ENCODE data around the gene CASP10.

The CASP10 gene

DNA sequence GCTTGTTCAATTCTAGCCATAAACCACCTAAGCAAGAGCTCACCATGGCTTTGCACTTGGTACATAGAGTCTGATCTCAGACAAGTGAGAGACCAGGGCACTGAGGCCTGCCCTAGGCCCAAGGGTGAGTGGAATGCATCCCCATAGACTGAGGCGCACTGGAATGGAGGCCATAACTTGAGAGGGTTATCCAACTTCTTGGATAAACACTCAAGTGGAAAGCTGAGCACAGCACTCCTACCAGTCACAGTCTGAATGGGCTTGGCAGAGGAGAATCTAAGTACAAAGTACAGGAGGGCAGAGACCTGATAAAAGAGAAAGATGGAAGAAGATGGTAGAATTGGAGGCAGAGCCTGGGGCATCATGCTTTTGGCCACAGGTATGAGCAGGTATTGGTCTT is 30.4 kb upstream of the CASP10 start:
- Histone ChIP-seq H3K9ac (ENCODE audit: low read depth, low read length) (no peak overlapping the region), H3K4me2 (ENCODE audit: insufficient read depth, low read length) (no peak overlapping the region), H3K4me1 (ENCODE audit: insufficient read depth, low read length) (peaks cover 3% of the 10 kb centered on the region)

DNA sequence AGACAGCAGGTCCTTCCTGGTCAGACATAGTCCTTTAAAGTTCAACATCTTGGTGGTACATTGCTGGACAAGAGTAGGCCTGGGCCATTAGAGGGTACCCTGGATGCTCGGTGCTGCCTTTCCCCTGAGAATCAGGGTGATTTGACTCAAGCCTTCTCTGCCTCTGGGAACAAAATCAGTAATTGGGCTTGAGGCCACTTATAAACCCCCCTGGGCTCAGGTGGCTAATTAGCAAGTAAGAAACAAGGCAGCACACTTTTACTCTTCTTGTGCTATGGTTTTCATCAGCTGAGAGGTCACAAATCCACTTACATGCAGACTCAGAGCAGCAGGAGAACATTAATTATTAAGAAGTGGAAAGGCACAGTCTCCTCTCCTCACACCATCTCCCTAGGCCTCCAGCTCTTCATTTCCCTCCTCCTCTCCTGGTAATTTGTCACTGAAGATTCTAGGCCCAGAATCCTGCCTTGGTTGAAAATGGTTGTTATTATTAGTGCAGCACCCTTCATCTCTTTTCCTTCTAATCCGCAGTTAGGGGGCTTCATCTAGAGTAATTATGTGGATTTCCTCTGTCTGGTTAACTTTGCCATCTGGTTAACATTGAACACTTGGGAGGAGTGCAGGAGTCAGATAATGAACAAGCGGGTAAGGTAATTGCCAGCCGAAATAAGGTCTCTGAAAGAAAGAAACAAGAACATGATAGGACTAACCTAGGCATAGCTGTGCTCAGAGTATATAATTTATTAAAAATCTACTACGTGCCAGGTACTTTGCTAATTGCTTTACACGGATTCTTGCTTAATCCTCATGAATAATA is 29.7 kb upstream of the CASP10 start:
- Histone ChIP-seq H3K36me3 (ENCODE audit: insufficient read depth, low read length) (peaks cover 22% of the 10 kb centered on the region; the same call in 1 of the 2 replicates), H3K27ac (ENCODE audit: low read length) (no peak overlapping the region)

More for the DNA sequence above, 30.4 kb upstream of the CASP10 start:
- Histone ChIP-seq H2AFZ (ENCODE audit: low read depth, low read length) (no peak overlapping the region), H3K27me3 (ENCODE audit: insufficient read depth, low read length, poor library complexity) (no peaks in the 10 kb centered on the region), H3K9me3 (ENCODE audit: insufficient read depth, low read length, severe bottlenecking) (no peaks in the 10 kb centered on the region), H4K20me1 (ENCODE audit: insufficient read depth, low read length) (no peaks in the 10 kb centered on the region), H3K27ac (ENCODE audit: low read length) (no peak overlapping the region), H3K79me2 (ENCODE audit: insufficient read depth, low read length) (no peaks in the 10 kb centered on the region), H3K36me3 (ENCODE audit: insufficient read depth, low read length) (peaks cover 22% of the 10 kb centered on the region; the same call in 1 of the 2 replicates), H3K4me3 (ENCODE audit: low read depth in 1 of 2, low read length in 2 of 2) (no peak overlapping the region)
- DNase-seq: no peak
- no peak for ATAC-seq (ENCODE audit: insufficient read depth, low read depth)
- TF ChIP-seq, protein P1, sequence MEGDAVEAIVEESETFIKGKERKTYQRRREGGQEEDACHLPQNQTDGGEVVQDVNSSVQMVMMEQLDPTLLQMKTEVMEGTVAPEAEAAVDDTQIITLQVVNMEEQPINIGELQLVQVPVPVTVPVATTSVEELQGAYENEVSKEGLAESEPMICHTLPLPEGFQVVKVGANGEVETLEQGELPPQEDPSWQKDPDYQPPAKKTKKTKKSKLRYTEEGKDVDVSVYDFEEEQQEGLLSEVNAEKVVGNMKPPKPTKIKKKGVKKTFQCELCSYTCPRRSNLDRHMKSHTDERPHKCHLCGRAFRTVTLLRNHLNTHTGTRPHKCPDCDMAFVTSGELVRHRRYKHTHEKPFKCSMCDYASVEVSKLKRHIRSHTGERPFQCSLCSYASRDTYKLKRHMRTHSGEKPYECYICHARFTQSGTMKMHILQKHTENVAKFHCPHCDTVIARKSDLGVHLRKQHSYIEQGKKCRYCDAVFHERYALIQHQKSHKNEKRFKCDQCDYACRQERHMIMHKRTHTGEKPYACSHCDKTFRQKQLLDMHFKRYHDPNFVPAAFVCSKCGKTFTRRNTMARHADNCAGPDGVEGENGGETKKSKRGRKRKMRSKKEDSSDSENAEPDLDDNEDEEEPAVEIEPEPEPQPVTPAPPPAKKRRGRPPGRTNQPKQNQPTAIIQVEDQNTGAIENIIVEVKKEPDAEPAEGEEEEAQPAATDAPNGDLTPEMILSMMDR (IDR thresholded peaks at IDR 0.05; ENCODE audit: borderline replicate concordance, extremely low read depth, low read length, poor library complexity, severe bottlenecking): no peak
- no peak for TF ChIP-seq EZH2 (IDR thresholded peaks at IDR 0.05; ENCODE audit: borderline replicate concordance, low read depth, low read length, severe bottlenecking)

DNA sequence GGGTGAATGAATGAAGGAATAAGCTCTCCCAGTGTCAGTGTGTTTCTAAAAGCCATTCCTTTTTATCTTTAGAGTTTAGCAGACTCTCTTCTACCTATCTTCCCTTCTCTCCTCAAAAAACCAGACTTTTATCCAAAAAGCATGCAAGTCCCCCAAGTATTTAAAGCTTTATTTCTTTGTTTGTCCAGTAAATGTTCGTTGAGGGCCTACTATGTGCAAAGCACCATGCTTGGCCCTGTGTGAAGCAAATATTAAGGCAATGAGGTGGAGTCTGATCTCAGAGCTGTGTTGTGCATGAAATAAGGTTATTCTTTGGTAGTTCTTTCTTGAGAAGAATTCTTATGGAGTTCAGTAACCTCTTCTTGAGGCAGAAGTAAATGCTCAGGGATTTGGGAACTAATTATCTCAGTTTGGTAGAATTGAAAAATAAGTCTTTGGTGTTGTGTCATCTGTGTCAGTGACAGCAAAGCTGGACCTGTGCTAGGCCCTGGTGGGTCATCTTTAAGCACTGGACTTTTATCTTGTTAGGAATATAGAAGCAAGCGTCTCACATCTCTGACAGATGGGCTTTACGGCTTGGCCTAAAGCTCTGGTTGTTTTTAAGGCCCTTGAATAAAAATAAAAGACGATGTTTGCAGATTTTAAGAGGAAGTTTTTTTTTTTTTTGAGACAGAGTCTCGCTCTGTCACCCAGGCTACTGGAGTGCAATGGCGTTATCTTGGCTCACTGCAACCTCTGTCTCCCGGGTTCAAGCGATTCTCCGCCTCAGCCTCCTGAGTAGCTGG is 28.1 kb upstream of the CASP10 start:
- DNase-seq (no peak), ATAC-seq (ENCODE audit: insufficient read depth, low read depth) (no peak)
- Histone ChIP-seq H3K27ac (ENCODE audit: low read length) (no peak overlapping the region), H3K79me2 (ENCODE audit: insufficient read depth, low read length) (no peaks in the 10 kb centered on the region), H3K4me1 (ENCODE audit: insufficient read depth, low read length) (peaks cover 13% of the 10 kb centered on the region), H3K4me3 (ENCODE audit: low read depth in 1 of 2, low read length in 2 of 2) (no peak overlapping the region), H3K9ac (ENCODE audit: low read depth, low read length) (no peak overlapping the region), H3K36me3 (ENCODE audit: insufficient read depth, low read length) (peaks cover 20% of the 10 kb centered on the region; the same call in 1 of the 2 replicates), H4K20me1 (ENCODE audit: insufficient read depth, low read length) (no peaks in the 10 kb centered on the region), H3K9me3 (ENCODE audit: insufficient read depth, low read length, severe bottlenecking) (no peaks in the 10 kb centered on the region), H2AFZ (ENCODE audit: low read depth, low read length) (no peak overlapping the region), H3K27me3 (ENCODE audit: insufficient read depth, low read length, poor library complexity) (no peaks in the 10 kb centered on the region), H3K4me2 (ENCODE audit: insufficient read depth, low read length) (no peak overlapping the region)
- TF ChIP-seq EZH2 (IDR thresholded peaks at IDR 0.05; ENCODE audit: borderline replicate concordance, low read depth, low read length, severe bottlenecking): no peak
- TF ChIP-seq, protein P1 (IDR thresholded peaks at IDR 0.05; ENCODE audit: borderline replicate concordance, extremely low read depth, low read length, poor library complexity, severe bottlenecking): no peak

More for the DNA sequence above, 29.7 kb upstream of the CASP10 start:
- peaks cover 9% of the 10 kb centered on the region for H3K4me1 ChIP-seq (ENCODE audit: insufficient read depth, low read length)
- H4K20me1 ChIP-seq (ENCODE audit: insufficient read depth, low read length): no peaks in the 10 kb centered on the region
- H3K9me3 ChIP-seq (ENCODE audit: insufficient read depth, low read length, severe bottlenecking): no peaks in the 10 kb centered on the region
- DNase-seq (no peak), ATAC-seq (ENCODE audit: insufficient read depth, low read depth) (no peak)
- no peak overlapping the region for H2AFZ ChIP-seq (ENCODE audit: low read depth, low read length)
- H3K9ac ChIP-seq (ENCODE audit: low read depth, low read length): no peak overlapping the region
- TF ChIP-seq EZH2 (IDR thresholded peaks at IDR 0.05; ENCODE audit: borderline replicate concordance, low read depth, low read length, severe bottlenecking): no peak
- TF ChIP-seq, protein P1 (IDR thresholded peaks at IDR 0.05; ENCODE audit: borderline replicate concordance, extremely low read depth, low read length, poor library complexity, severe bottlenecking): no peak
- H3K4me2 ChIP-seq (ENCODE audit: insufficient read depth, low read length): no peak overlapping the region
- no peaks in the 10 kb centered on the region for H3K27me3 ChIP-seq (ENCODE audit: insufficient read depth, low read length, poor library complexity)
- H3K79me2 ChIP-seq (ENCODE audit: insufficient read depth, low read length): no peaks in the 10 kb centered on the region
- no peak overlapping the region for H3K4me3 ChIP-seq (ENCODE audit: low read depth in 1 of 2, low read length in 2 of 2)
